ENCODE measurements around the gene ETDA.
"Not testable (repeated sequence)": the region's sequence is repeated elsewhere in the genome, so short reads cannot be mapped to it uniquely, and the experiment has no call there.

The ETDA gene

GRCh38 chrX:135252011-135252518 is at the start of gene ETDA:
Gene ETDA (plus strand): TSS chrX:135252061. CDS start chrX:135253277, 1,216 bp downstream.
- not testable (repeated sequence) for DNase-seq

GRCh38 chrX:135206427-135206826 is 45.4 kb upstream of the ETDA start:
- not testable (repeated sequence) for DNase-seq

- DNase-seq, result no peak
Measured at GRCh38 chrX:135213200-135213844, 38.5 kb upstream of the ETDA start.

- DNase-seq, result not testable (repeated sequence)
Measured at GRCh38 chrX:135245989-135246388, 5.9 kb upstream of the ETDA start.

GRCh38 chrX:135256087-135256684 is 4.3 kb downstream of the ETDA start:
- not testable (repeated sequence) for DNase-seq

- DNase-seq, result no peak
Measured at GRCh38 chrX:135256923-135257322, 5.1 kb downstream of the ETDA start.

GRCh38 chrX:135257469-135257868 is 5.6 kb downstream of the ETDA start:
- DNase-seq, result no peak

GRCh38 chrX:135260976-135261375 is 9.1 kb downstream of the ETDA start:
- not testable (repeated sequence) for DNase-seq

- not testable (repeated sequence) for DNase-seq
Measured at GRCh38 chrX:135263376-135263775, 11.5 kb downstream of the ETDA start.

- no peak for DNase-seq
Measured at GRCh38 chrX:135264206-135264605, 12.3 kb downstream of the ETDA start.

- no peak for DNase-seq
Measured at GRCh38 chrX:135273162-135273561, 21.3 kb downstream of the ETDA start.

- DNase-seq, result no peak
Measured at GRCh38 chrX:135275973-135276372, 24.1 kb downstream of the ETDA start.

GRCh38 chrX:135287266-135287823 is 35.5 kb downstream of the ETDA start:
- DNase-seq, result no peak

- DNase-seq, result peak; percentile 70
Measured at GRCh38 chrX:135295238-135295943, 43.5 kb downstream of the ETDA start.

- no peak for DNase-seq
Measured at GRCh38 chrX:135295944-135296305, 44.1 kb downstream of the ETDA start.

- no peak for DNase-seq
Measured at GRCh38 chrX:135302269-135302873, 50.5 kb downstream of the ETDA start.
